Astrocyte of the spinal cord (primary cell): ENCODE data around the gene PLA2G7.
A peak's percentile ranks its signal among the peaks of the same experiment; 100 is the strongest.
"Not testable (repeated sequence)": the region's sequence is repeated elsewhere in the genome, so short reads cannot be mapped to it uniquely, and the experiment has no call there.

Source experiments
- DNase-seq: peaks from one replicate; pipeline ENCODE4 v3.0.0; 2011; ENCODE audit warnings: low read depth, low spot score
- H3K4me3 ChIP-seq: 2 replicates; pipeline ENCODE4 v1.5.1; 2011; ENCODE audit warnings: low read depth, mild to moderate bottlenecking, low read length, moderate library complexity
- CTCF ChIP-seq: IDR thresholded peaks from 2 replicates; pipeline ENCODE4 v1.5.1; 2012; ENCODE audit warnings: low read depth, mild to moderate bottlenecking, low read length, inconsistent platforms
- in situ Hi-C: cut with HindIII; loops from 2 replicates; pipeline ENCODE4 v1.10.0; 2017; ENCODE audit warnings: low sequenced_read_pairs

The PLA2G7 gene

GRCh38 chr6:46734867-46735719, at the start of gene PLA2G7:
Gene PLA2G7, minus strand, starts transcription at chr6:46735375. Its CDS starts 12,484 bp downstream, at chr6:46722891.
- TF ChIP-seq CTCF, result no peak
- in situ Hi-C loops, result no loop called here
- peak within 1 kb of the TSS; percentile 42 for H3K4me3 ChIP-seq
- DNase-seq, result peak; percentile 11

GRCh38 chr6:46784535-46784934, 49.4 kb upstream of the PLA2G7 start:
- no peak for DNase-seq
- in situ Hi-C loops, result no loop called here
- no peak overlapping the region for H3K4me3 ChIP-seq
- TF ChIP-seq CTCF, result no peak

GRCh38 chr6:46781478-46782378, 46.6 kb upstream of the PLA2G7 start:
- peak; percentile 75 for TF ChIP-seq CTCF
- in situ Hi-C loops, result no loop called here
- peak; percentile 70 for DNase-seq
- H3K4me3 ChIP-seq, result no peak overlapping the region

GRCh38 chr6:46777476-46778346, 42.5 kb upstream of the PLA2G7 start:
- H3K4me3 ChIP-seq, result no peak overlapping the region
- no peak for TF ChIP-seq CTCF
- in situ Hi-C loops, result no loop called here
- no peak for DNase-seq

GRCh38 chr6:46776070-46776712, 41.0 kb upstream of the PLA2G7 start:
- DNase-seq, result no peak

GRCh38 chr6:46774736-46775135, 39.6 kb upstream of the PLA2G7 start:
- H3K4me3 ChIP-seq, in situ Hi-C loops, DNase-seq: not testable (repeated sequence)

More at GRCh38 chr6:46776070-46776712, 41.0 kb upstream of the PLA2G7 start:
- H3K4me3 ChIP-seq, result no peak overlapping the region
- no peak for TF ChIP-seq CTCF
- in situ Hi-C loops, result no loop called here
